ENCODE data around the gene HM13. TPM values are rescaled to one million over a fixed set of nuclear protein-coding genes. Genes with fewer than 3 reads are reported as not detected.

Gene HM13
- total and polyA plus RNA-seq, 10 donors, result 62.1 to 122 (median 103) TPM

- no peak overlapping the region for H3K4me3 ChIP-seq
- H3K9me3 ChIP-seq, result no peaks in the 10 kb centered on the region
- no peak overlapping the region for H3K27ac ChIP-seq
- H3K4me1 ChIP-seq, result peaks cover 0 to 30% (median 13%) of the 10 kb centered on the region in 6 donors
- intact Hi-C loops (cut with DNase I; ENCODE audit: low total_unique reads), result no loop called here
- no peak for TF ChIP-seq POLR2AphosphoS5 (IDR thresholded peaks at IDR 0.05)
- no peak for TF ChIP-seq POLR2A (IDR thresholded peaks at IDR 0.05)
- TF ChIP-seq CTCF (IDR thresholded peaks at IDR 0.05 in 8 of 11, conservative IDR thresholded peaks at IDR 0.05 in 3 of 11), result no peak
- no peak for DNase-seq
- H3K27me3 ChIP-seq (replicated peaks in 1 of 7), result no peaks in the 10 kb centered on the region
- peaks cover 0 to 100% (median 88%) of the 10 kb centered on the region in 6 donors for H3K36me3 ChIP-seq
Observed at GRCh38 chr20:31535298-31535697, 21.1 kb downstream of the HM13 start.

GRCh38 chr20:31536575-31536974, 22.3 kb downstream of the HM13 start:
- Histone ChIP-seq H3K27ac (no peak overlapping the region), H3K27me3 (replicated peaks in 1 of 7) (no peaks in the 10 kb centered on the region), H3K9me3 (no peaks in the 10 kb centered on the region), H3K4me3 (no peak overlapping the region), H3K4me1 (peaks cover 0 to 32% (median 13%) of the 10 kb centered on the region in 6 donors), H3K36me3 (peaks cover 0 to 99% (median 87%) of the 10 kb centered on the region in 6 donors)
- DNase-seq, result no peak
- intact Hi-C loops (cut with DNase I; ENCODE audit: low total_unique reads), result no loop called here
- no peak for TF ChIP-seq POLR2AphosphoS5 (IDR thresholded peaks at IDR 0.05)
- no peak for TF ChIP-seq CTCF (IDR thresholded peaks at IDR 0.05 in 8 of 11, conservative IDR thresholded peaks at IDR 0.05 in 3 of 11)
- no peak for TF ChIP-seq POLR2A (IDR thresholded peaks at IDR 0.05)
- 93 to 98% (median 95%) methylated on average over 5 of the region's 5 CpGs for WGBS, 5 donors

- no peaks in the 10 kb centered on the region for H3K27me3 ChIP-seq (replicated peaks in 1 of 7)
Observed at GRCh38 chr20:31537116-31537871, 23.1 kb downstream of the HM13 start.

More at GRCh38 chr20:31537116-31537871, 23.1 kb downstream of the HM13 start:
- intact Hi-C loops (cut with DNase I; ENCODE audit: low total_unique reads), result no loop called here
- H3K4me1 ChIP-seq, result peaks cover 0 to 39% (median 19%) of the 10 kb centered on the region in 6 donors
- H3K27ac ChIP-seq, result peak overlapping the region in 4 of 8 donors; percentile 36 to 60 (median 45)
- H3K4me3 ChIP-seq, result no peak overlapping the region
- peaks cover 0 to 99% (median 83%) of the 10 kb centered on the region in 6 donors for H3K36me3 ChIP-seq
- DNase-seq, result no peak
- 82 to 90% (median 86%) methylated on average over 8 of the region's 8 CpGs for WGBS, 5 donors
- H3K9me3 ChIP-seq, result no peaks in the 10 kb centered on the region
- no peak for TF ChIP-seq CTCF (IDR thresholded peaks at IDR 0.05 in 8 of 11, conservative IDR thresholded peaks at IDR 0.05 in 3 of 11)
- no peak for TF ChIP-seq POLR2AphosphoS5 (IDR thresholded peaks at IDR 0.05)
- TF ChIP-seq POLR2A (IDR thresholded peaks at IDR 0.05), result no peak
